Measurements from ENCODE around the gene PPP6R2.

DNA sequence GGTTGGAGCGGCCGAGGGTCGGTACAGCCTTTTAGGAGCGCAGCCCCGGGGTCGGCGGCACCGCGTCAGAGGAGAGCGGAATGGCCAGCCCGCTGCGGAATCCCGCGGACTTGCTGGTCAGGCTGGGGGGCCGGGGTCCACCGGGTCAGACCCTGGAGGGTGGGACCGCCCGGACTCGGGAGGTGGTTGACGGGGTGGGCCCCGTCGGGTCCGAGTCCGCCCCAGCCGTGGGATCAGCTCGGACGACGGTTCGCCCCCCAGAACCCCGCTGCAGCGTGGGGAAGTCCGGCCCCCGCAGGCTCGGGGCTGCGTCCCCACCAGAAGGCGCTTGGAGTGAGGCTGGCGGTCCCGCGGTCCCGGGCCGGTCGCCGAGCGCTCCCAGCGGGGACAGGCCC is 137.9 kb downstream of the PPP6R2 start:
- TF ChIP-seq, protein P1, sequence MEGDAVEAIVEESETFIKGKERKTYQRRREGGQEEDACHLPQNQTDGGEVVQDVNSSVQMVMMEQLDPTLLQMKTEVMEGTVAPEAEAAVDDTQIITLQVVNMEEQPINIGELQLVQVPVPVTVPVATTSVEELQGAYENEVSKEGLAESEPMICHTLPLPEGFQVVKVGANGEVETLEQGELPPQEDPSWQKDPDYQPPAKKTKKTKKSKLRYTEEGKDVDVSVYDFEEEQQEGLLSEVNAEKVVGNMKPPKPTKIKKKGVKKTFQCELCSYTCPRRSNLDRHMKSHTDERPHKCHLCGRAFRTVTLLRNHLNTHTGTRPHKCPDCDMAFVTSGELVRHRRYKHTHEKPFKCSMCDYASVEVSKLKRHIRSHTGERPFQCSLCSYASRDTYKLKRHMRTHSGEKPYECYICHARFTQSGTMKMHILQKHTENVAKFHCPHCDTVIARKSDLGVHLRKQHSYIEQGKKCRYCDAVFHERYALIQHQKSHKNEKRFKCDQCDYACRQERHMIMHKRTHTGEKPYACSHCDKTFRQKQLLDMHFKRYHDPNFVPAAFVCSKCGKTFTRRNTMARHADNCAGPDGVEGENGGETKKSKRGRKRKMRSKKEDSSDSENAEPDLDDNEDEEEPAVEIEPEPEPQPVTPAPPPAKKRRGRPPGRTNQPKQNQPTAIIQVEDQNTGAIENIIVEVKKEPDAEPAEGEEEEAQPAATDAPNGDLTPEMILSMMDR (conservative IDR thresholded peaks at IDR 0.05) = no peak
- no peak for TF ChIP-seq EZH2 (IDR thresholded peaks at IDR 0.05; ENCODE audit: low read depth)
